GM18873 (cell line): ENCODE results near the gene PLEKHA5.
"Not testable (repeated sequence)": the region's sequence is repeated elsewhere in the genome, so short reads cannot be mapped to it uniquely, and the experiment has no call there.

Experiments
- ATAC-seq: cut with Tn5 transposase; IDR thresholded peaks from one replicate; pipeline ENCODE4 v1.9.1; 2021; ENCODE audit warnings: mild to moderate bottlenecking, moderate library complexity, moderate number of reproducible peaks; ENCODE audit not compliant: unreplicated experiment, low FRiP score

PLEKHA5 gene

DNA sequence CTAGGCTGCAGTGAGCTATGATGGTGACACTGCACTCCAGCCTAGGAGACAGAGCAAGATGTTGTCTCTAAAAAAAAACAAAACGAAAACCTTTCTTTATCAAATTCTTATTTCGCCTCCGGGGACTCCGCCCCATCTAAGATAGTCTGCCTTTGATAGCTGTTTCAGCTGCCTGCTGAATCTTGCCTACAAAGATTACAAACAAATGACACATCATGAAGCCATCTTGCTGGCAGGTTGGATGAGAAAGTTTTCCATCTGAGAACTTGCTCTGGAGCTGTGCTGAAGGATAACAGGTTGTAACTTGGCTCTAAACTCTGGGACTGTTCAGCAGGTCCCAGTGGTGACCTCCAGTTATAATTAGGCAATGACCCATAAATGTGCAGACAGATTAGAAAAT lies 268.0 kb downstream of the PLEKHA5 start:
- ATAC-seq, result no peak

GRCh38 chr12:19398376-19399363 lies 269.1 kb downstream of the PLEKHA5 start:
- no peak for ATAC-seq

DNA sequence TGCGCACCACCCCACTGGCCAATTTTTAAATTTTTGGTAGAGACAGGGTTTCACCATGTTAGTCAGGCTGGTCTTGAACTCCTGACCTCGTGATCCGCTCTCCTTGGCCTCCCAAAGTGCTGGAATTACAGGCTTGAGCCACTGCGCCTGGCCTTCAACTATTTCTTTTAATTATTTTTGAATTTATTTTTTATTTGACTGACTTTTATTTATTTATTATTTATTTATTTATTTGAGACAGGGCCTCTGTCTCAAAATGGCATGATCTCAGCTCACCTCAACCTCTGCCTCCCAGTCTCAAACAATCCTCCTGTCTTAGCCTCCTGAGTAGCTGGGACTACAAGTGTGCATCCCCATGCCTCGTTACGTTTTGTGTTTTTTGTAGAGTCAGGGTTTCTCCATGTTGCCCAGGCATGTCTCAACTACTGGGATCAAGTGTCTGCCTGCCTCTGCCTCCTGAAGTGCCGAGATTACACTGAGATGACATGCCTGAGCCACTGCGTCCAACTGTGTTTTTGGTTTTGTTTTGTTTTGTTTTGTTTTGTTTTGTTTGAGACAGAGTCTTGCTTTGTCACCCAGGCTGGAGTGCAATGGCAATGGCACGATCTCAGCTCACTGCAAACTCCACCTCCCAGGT lies 271.2 kb downstream of the PLEKHA5 start:
- ATAC-seq, result not testable (repeated sequence)

- ATAC-seq, result no peak
These were observed 272.7 kb downstream of the PLEKHA5 start for GRCh38 chr12:19402211-19402610.

DNA sequence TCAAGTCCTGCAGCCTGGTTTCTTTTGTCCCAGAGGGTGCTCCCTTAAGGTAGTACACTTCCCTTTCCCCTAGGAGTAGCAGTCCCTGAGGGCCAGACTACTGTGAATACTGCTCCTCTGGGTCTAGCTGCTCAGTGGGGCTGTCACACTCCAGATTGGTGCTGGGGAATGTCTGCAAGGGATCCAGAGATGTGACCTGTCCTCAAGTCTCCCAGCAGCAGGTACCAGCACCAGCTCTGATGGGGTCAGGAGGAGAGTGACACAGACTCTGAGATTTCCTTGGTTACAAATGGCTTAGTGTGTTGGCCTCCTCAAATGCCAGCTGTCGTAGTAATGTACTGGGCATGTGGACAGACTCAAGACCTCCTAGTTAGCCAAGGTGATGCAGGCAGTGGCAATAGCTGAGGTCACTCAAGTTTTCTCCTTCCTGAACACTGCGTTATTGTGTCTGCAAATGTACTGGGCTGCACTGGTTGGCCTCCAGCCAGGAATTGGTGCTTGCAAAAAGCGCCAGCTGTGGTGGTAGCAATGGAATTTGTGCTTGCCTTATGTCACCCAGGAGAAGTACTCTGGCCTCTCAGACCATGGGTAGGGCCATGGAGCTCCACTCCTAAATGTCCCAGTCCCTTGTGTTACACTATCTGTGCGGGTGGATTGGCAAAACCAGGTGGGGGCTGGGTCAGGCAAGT lies 273.4 kb downstream of the PLEKHA5 start:
- no peak for ATAC-seq

DNA sequence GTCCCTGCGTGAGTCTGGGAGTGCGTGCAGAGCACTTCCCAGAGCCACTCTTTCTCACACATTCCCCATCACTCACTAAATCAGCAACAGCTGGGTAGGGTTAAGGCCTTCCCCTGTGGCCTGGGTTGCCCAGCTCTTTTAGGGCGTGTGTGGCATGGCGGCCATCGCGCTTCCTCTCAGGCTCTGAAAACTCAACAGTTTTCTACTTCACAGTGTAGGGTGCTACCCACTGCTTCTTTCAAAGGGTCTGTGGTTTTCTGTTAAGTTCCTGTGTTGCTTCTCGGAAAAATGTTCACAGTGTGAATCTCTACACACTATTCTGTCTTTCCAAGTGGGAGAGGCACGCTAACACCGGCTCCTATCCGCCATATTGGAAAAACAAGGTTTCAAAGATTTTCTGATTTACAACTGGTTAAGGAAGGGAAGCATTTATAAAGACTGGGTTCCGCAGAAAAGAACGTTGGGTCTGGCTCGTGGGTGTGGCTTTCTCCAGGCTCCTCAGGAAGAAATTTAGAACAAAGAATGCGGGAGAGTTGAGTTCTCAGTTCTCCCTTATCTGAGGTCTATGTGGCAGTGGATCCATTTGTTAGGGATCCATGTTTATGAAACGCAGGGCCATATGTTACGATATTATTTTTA lies 274.8 kb downstream of the PLEKHA5 start:
- no peak for ATAC-seq

- ATAC-seq, result no peak
These were observed 279.8 kb downstream of the PLEKHA5 start for GRCh38 chr12:19409376-19409775.

- no peak for ATAC-seq
These were observed 280.7 kb downstream of the PLEKHA5 start for GRCh38 chr12:19410211-19410610.

GRCh38 chr12:19410629-19411185 lies 281.2 kb downstream of the PLEKHA5 start:
- no peak for ATAC-seq

- no peak for ATAC-seq
These were observed 282.0 kb downstream of the PLEKHA5 start for GRCh38 chr12:19411234-19412204.

- no peak for ATAC-seq
These were observed 283.3 kb downstream of the PLEKHA5 start for GRCh38 chr12:19412844-19413243.

DNA sequence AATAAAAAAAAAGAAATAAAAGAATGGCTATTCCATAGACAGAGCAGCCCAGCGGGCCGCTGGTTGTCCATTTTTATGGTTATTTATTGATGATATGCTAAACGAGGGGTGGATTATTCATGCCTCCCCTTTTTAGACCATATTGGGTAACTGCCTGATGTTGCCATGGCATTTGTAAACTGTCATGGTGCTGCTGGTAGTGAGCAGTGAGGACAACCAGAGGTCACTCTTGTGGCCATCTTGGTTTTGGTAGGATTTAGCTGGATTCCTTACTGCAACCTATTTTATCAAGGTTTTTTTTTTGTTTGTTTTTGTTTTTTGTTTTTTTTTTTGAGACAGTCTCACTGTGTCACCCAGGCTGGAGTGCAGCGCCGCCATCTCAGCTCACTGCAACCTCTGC lies 284.0 kb downstream of the PLEKHA5 start:
- ATAC-seq, result not testable (repeated sequence)

DNA sequence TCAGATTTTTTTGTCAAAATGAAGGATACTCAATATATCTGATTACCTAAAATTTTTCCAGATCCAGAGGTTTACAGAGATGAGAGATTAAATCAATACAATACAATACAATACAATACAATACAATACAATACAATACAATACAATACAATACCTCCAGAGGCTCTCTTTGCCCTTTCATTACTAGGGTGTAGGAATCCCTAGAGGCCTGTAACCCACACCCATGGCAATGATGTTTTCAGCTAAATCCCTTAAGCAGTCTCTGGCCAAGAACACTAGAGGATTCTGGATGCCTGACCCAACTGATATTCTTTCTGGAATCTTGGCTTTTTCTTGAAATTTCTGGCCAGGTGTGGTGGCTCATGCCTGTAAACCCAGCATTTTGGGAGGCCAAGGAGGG lies 286.0 kb downstream of the PLEKHA5 start:
- no peak for ATAC-seq

DNA sequence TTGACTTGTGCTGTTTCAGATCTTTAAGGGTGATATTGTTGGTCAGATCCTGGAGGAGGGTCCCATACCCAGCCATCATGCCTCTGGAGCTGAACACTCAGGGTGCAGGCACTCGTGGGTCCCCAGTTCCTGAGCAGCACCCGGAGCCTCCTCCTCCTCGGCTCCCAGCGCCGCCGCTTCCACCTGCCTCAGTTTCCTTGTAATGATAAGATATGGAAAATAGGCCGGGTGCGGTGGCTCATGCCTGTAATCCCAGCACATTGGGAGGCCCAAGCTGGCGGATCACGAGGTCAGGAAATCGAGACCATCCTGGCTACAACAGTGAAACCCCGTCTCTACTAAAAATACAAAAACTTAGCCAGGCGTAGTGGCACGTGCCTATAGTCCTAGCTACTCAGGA lies 289.6 kb downstream of the PLEKHA5 start:
- ATAC-seq, result no peak

DNA sequence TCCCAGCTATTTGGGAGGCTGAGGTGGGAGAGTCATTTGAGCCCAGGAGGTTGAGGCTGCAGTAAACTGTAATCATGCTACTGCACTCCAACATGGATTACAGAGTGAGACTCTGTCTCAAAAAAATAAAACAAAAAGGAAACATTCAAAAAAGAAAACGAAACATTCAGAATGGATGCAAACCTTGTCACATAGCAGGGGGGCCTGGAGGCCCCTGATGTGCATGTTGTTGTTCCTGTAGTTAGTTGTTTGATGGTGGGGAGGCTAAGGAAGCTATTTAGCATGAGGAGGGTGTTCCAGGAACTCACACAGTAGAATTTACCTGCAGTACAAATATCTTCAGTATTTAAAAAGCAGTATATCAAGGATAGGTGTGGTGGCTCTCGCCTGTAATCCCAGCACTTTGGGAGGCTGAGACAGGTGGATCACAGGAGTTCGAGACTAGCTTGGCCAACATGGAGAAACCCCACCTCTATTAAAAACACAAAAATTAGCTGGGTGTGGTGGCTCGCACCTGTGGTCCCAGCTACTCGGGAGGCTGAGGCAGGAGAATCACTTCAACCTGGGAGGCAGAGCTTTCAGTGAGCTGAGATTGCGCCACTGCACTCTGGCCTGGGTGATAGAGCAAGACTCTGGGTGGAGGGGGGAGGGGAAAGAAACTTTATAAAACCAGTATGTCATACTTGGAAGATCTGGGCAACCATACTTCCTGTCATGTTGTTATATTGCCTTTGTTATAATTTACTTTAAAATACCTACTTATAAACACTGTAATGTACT lies 292.2 kb downstream of the PLEKHA5 start:
- ATAC-seq, result no peak

DNA sequence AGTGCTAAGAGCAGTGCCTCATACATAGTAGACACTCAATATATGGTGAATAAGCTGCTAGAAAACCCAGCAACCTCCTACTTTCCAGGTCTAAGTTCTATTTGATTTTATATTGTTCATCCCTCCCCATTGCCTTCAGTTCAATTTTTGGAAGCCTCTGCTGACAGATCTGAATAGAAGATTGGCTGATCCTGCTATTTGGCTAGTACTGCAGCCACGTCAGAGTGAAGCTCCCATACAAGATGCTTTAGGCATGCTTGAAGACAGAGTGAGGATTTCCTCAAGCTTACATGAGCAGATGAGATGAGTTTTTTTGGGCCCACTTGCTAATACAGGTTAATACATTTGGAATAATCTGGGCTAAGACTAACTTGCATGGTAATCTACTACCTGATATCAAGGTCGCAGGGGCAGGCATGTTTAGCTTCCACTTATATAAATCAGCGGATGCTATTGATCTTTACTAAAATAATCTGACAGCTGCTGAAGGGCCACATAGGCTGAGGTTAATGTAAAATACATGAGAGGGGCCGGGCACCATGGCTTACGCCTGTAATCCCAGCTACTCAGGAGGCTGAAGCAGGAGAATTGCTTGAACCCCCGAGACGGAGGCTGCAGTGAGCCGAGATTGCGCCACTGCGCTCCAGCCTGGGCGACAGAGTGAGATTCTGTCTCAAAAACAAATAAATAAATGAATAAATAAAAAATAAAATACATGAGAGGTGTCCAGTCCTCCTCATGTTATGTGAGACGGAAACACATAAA lies 293.8 kb downstream of the PLEKHA5 start:
- no peak for ATAC-seq
